Nephron progenitor cell (in vitro differentiated cells): ENCODE results near the gene NVL.

ENCODE experiments used
- DNase-seq: peaks from one replicate; pipeline ENCODE4 v3.0.0; 2021
- H3K27ac Mint-ChIP-seq: 2 replicates; pipeline ENCODE4 v1.8.0; 2021; ENCODE audit warnings: mild to moderate bottlenecking, moderate library complexity, mixed read lengths
- H3K27me3 Mint-ChIP-seq: 2 replicates; pipeline ENCODE4 v1.8.0; 2021; ENCODE audit warnings: mild to moderate bottlenecking, low read depth, mixed read lengths; ENCODE audit not compliant: poor library complexity
- H3K36me3 Mint-ChIP-seq: 2 replicates; pipeline ENCODE4 v1.8.0; 2021; ENCODE audit warnings: low read depth, mixed read lengths
- H3K4me1 Mint-ChIP-seq: 2 replicates; pipeline ENCODE4 v1.8.0; 2021; ENCODE audit warnings: mixed read lengths
- H3K4me3 Mint-ChIP-seq: 2 replicates; pipeline ENCODE4 v1.8.0; 2021; ENCODE audit warnings: mild to moderate bottlenecking, moderate library complexity, mixed read lengths
- H3K9me3 Mint-ChIP-seq: 2 replicates; pipeline ENCODE4 v1.8.0; 2021; ENCODE audit warnings: mild to moderate bottlenecking, moderate library complexity, mixed read lengths
- CTCF ChIP-seq: fragments of 200-600 bp; sonication (generic); IDR thresholded peaks from 2 replicates; pipeline ENCODE4 v1.5.0; 2021; ENCODE audit warnings: antibody characterized with exemption

NVL gene

GRCh38 chr1:224226849-224227502, 103.0 kb downstream of the NVL start:
- TF ChIP-seq CTCF = no peak
- Mint-ChIP-seq H3K27me3 (no peaks in the 10 kb centered on the region), H3K36me3 (peaks cover 38% of the 10 kb centered on the region), H3K9me3 (no peaks in the 10 kb centered on the region), H3K4me3 (no peak overlapping the region), H3K4me1 (peaks cover 22% of the 10 kb centered on the region), H3K27ac (peak overlapping the region; percentile 77)
- no peak for DNase-seq

DNA sequence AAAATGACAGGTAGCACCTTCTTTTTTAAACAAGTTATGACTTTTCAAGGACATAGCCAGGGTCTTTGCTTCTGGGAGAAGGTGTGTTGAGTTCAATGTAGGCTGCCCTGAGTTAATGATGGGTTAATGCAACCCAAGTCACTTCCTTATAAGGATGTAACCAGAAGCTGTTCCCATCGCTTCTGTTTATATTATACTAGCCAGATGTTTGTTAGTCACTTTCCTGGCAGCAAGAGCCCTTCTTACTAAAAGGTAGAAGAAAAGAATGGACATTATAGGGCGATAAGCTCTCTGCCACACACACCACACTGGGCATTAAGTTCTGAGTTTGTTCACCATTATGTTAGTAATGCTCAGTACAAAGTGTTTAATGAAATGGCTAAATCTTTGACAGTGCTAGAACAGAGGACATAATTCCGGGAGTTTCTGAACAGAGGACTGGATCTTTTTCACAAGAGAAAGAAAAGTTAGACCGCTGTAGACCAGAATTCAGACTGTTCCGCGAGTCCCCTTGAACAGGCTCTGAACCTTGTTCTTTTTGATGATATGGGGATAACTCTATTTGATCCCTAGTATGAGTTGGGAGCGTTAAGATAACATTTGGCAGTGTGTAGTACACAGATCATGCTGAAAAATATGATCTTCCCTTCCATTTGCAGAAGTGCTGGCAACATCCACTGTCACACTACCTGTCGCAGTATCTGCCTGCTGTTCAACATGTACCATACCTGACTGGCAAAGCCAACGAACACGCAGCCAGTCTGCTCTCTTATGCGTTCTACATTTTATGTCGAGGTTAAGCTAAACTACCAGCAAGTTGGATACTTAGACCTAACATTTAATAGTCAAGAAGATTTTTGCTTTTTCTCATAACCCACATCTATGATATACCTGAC, 105.9 kb downstream of the NVL start:
- Mint-ChIP-seq H3K4me3 (no peak overlapping the region), H3K9me3 (no peaks in the 10 kb centered on the region), H3K27ac (peak overlapping the region; percentile 86), H3K27me3 (no peaks in the 10 kb centered on the region), H3K36me3 (peaks cover 14% of the 10 kb centered on the region), H3K4me1 (peaks cover 31% of the 10 kb centered on the region)
- no peak for DNase-seq
- no peak for TF ChIP-seq CTCF

- Mint-ChIP-seq H3K27ac (peak overlapping the region; percentile 53), H3K36me3 (no peaks in the 10 kb centered on the region), H3K27me3 (no peaks in the 10 kb centered on the region), H3K4me1 (peaks cover 45% of the 10 kb centered on the region), H3K9me3 (no peaks in the 10 kb centered on the region), H3K4me3 (no peak overlapping the region)
- DNase-seq = no peak
- no peak for TF ChIP-seq CTCF
These were observed 110.3 kb downstream of the NVL start for GRCh38 chr1:224219612-224220059.

DNA sequence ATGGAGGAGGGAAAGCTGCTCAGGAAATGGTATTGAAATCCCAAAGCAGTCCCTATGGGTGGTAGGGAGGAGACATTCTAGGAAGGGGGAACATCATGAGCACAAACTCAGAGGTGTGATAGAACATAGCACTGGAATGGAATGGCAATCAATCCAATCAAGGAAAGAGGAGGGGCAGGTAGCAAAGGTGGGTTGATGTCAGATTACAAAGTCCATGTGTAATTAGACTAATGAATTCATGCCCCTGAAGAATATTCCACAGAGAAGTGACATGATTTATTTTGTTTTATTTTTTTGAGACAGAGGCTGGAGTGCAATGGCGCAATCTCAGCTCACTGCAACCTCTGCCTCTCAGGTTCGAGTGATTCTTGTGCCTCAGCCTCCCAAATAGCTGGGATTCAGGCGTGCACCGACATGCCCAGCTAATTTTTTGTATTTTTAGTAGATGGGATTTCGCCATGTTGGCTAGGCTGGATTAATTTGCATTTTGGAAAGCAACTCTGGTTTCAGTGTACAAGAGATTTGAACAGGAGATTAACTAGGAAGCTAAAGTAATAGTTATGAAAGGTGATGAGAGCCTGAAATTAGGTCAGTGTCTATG, 110.9 kb downstream of the NVL start:
- Mint-ChIP-seq H3K4me3 (no peak overlapping the region), H3K27ac (peak overlapping the region; percentile 53), H3K27me3 (no peaks in the 10 kb centered on the region), H3K4me1 (peaks cover 40% of the 10 kb centered on the region), H3K9me3 (no peaks in the 10 kb centered on the region), H3K36me3 (no peaks in the 10 kb centered on the region)
- DNase-seq = no peak
- no peak for TF ChIP-seq CTCF

DNA sequence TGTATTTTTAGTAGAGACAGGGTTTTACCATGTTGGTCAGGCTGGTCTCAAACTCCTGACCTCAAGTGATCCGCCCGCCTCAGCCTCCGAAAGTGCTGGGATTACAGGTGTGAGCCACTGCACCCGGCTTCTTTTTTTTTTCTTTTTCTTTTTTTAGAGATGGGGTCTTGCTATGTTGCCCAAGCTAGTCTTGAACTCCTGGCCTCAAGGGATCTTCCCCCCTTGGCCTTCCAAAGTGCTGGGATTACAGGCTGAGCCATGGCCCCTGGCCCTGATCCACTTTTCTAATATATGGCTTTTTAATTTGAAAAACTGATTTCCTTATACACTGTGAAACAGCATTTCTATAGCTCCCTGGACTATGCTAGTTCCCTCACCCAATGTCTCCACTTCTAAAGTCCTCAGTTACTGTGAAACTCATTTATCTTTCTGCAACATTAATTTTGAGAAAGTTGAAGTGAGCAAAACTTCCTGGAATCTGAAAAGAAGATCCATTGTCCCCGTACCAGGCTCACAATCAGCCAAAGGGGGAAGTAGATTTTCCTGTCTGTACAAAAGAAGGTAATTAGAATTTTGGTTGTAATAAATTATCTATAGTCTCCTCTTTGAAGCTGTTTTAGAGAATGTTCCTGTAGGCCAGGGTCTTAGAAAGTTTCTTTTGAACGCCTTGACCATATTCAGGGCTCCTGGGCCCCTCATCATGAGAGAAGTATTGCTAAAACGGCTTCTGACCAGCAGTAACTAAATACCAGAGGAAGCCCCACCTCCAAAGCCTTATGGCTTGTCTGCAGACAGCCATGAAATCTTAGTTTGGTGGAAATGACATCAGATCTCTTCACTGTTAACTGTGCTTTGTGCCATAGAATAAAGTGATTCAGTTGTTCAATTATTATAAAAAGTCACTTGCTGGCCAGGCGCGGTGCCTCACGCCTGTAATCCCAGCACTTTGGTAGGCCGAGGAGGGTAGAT, 112.0 kb downstream of the NVL start:
- Mint-ChIP-seq H3K9me3 (no peaks in the 10 kb centered on the region), H3K27me3 (no peaks in the 10 kb centered on the region), H3K4me3 (no peak overlapping the region), H3K36me3 (no peaks in the 10 kb centered on the region), H3K27ac (peak overlapping the region; percentile 74), H3K4me1 (peaks cover 40% of the 10 kb centered on the region)
- no peak for DNase-seq
- no peak for TF ChIP-seq CTCF
